Activated CD8-positive, alpha-beta T cell treated with anti-CD3 and anti-CD28 coated beads for 36 hours (primary cell): ENCODE results near the gene SPINK8. TPM values are rescaled to one million over a fixed set of nuclear protein-coding genes. Genes with fewer than 3 reads are reported as not detected.
"Not testable (repeated sequence)": the region's sequence is repeated elsewhere in the genome, so short reads cannot be mapped to it uniquely, and the experiment has no call there.

Experiments used
- ATAC-seq: fragments of 200-7000 bp; cut with Tn5 transposase; one replicate; pipeline ENCODE4 v1.10.0; 2021; ENCODE audit warnings: mild to moderate bottlenecking, moderate library complexity
- CTCF ChIA-PET: fragments of 350-600 bp; sonication (Branson Sonifier 250); formaldehyde crosslinking; loops from one replicate; lab custom pipeline; 2021; ENCODE audit warnings: antibody characterized with exemption; lab: Charles Lee
- POLR2A ChIA-PET: fragments of 350-600 bp; sonication (Branson Sonifier 250); formaldehyde crosslinking; loops from one replicate; lab custom pipeline; 2021; ENCODE audit warnings: antibody characterized with exemption; lab: Charles Lee
- DNase-seq: peaks from one replicate; pipeline ENCODE4 v3.0.0-alpha.2; 2020
- H3K27ac Mint-ChIP-seq: one replicate; pipeline ENCODE4 v1.8.0; 2021; ENCODE audit warnings: mild to moderate bottlenecking, mixed read lengths
- H3K27me3 Mint-ChIP-seq: one replicate; pipeline ENCODE4 v1.8.0; 2021; ENCODE audit warnings: mixed read lengths
- H3K36me3 Mint-ChIP-seq: one replicate; pipeline ENCODE4 v1.8.0; 2021; ENCODE audit warnings: low read depth, mixed read lengths
- H3K4me1 Mint-ChIP-seq: one replicate; pipeline ENCODE4 v1.8.0; 2021; ENCODE audit warnings: low read depth, mixed read lengths
- H3K4me3 Mint-ChIP-seq: one replicate; pipeline ENCODE4 v1.8.0; 2021; ENCODE audit warnings: mild to moderate bottlenecking, moderate library complexity, mixed read lengths
- H3K9me3 Mint-ChIP-seq: one replicate; pipeline ENCODE4 v1.8.0; 2021; ENCODE audit warnings: mixed read lengths
- CTCF ChIP-seq: fragments of 200-600 bp; IDR thresholded peaks from one replicate; pipeline ENCODE4 v1.8.0; 2022; ENCODE audit warnings: antibody characterized with exemption, mild to moderate bottlenecking
- intact Hi-C: fragments of 100-400 bp; cut with micrococcal nuclease; formaldehyde crosslinking; loops from one replicate; pipeline ENCODE4 v1.10.0; 2022
- total RNA-seq, 2 experiments: library from RNA; stranded (reverse); gene quantifications; one replicate each; pipeline ENCODE4 v1.2.3, GENCODE V29; 2021

The SPINK8 gene
- not detected for total RNA-seq

- H3K27ac Mint-ChIP-seq, POLR2A ChIA-PET, DNase-seq, H3K9me3 Mint-ChIP-seq, H3K27me3 Mint-ChIP-seq, ATAC-seq, H3K4me1 Mint-ChIP-seq, H3K4me3 Mint-ChIP-seq, H3K36me3 Mint-ChIP-seq, intact Hi-C loops, CTCF ChIA-PET: not testable (repeated sequence)
Measured at GRCh38 chr3:48333346-48334245, at the start of gene SPINK8. SPINK8 (minus strand) TSS chr3:48333661; CDS start chr3:48328341, 5,320 bp downstream.

GRCh38 chr3:48372862-48373435, 39.5 kb upstream of the SPINK8 start:
- TF ChIP-seq CTCF = no peak
- no peaks in the 10 kb centered on the region for H3K9me3 Mint-ChIP-seq
- intact Hi-C loops = no loop called here
- no peaks in the 10 kb centered on the region for H3K36me3 Mint-ChIP-seq
- no peak overlapping the region for H3K27ac Mint-ChIP-seq
- ATAC-seq = no peak
- H3K4me3 Mint-ChIP-seq = no peak overlapping the region
- H3K4me1 Mint-ChIP-seq = no peaks in the 10 kb centered on the region
- CTCF ChIA-PET = no interaction called here
- peaks cover 1% of the 10 kb centered on the region for H3K27me3 Mint-ChIP-seq
- no peak for DNase-seq
- POLR2A ChIA-PET = no interaction called here

- DNase-seq (no peak), ATAC-seq (no peak)
- Mint-ChIP-seq H3K36me3 (no peaks in the 10 kb centered on the region), H3K9me3 (no peaks in the 10 kb centered on the region), H3K27me3 (no peaks in the 10 kb centered on the region), H3K4me3 (no peak overlapping the region), H3K4me1 (peaks cover 2% of the 10 kb centered on the region), H3K27ac (no peak overlapping the region)
- ChIA-PET CTCF (no interaction called here), POLR2A (no interaction called here)
- TF ChIP-seq CTCF = no peak
- intact Hi-C loops = no loop called here
Measured at GRCh38 chr3:48372377-48372770, 38.9 kb upstream of the SPINK8 start.

- no peaks in the 10 kb centered on the region for H3K36me3 Mint-ChIP-seq
- intact Hi-C loops = no loop called here
- peaks cover 2% of the 10 kb centered on the region for H3K4me1 Mint-ChIP-seq
- TF ChIP-seq CTCF = no peak
- no peak within 1 kb of the TSS for H3K4me3 Mint-ChIP-seq
- H3K27me3 Mint-ChIP-seq = no peaks in the 10 kb centered on the region
- DNase-seq = no peak
- H3K27ac Mint-ChIP-seq = no peak within 1 kb of the TSS
- ATAC-seq = no peak
- ChIA-PET POLR2A (no interaction called here), CTCF (no interaction called here)
- H3K9me3 Mint-ChIP-seq = no peaks in the 10 kb centered on the region
Measured at GRCh38 chr3:48371651-48372376, 38.4 kb upstream of the SPINK8 start, which contains the start of gene FBXW12. FBXW12 (plus strand) TSS chr3:48372219; CDS start chr3:48372768, 549 bp downstream.

GRCh38 chr3:48370333-48370713, 36.9 kb upstream of the SPINK8 start:
- Mint-ChIP-seq H3K4me1 (peaks cover 2% of the 10 kb centered on the region), H3K9me3 (no peaks in the 10 kb centered on the region), H3K4me3 (no peak overlapping the region), H3K27me3 (no peaks in the 10 kb centered on the region), H3K36me3 (no peaks in the 10 kb centered on the region), H3K27ac (no peak overlapping the region)
- DNase-seq = no peak
- ChIA-PET POLR2A (no interaction called here), CTCF (no interaction called here)
- intact Hi-C loops = no loop called here
- ATAC-seq = no peak
- TF ChIP-seq CTCF = no peak
